SU-DHL-6 (cell line): ENCODE data around the gene PLXNB2.

ENCODE experiments used
- H2AFZ ChIP-seq: fragments of 200-600 bp; sonication (generic); 2 replicates; pipeline ENCODE4 v1.6.1; 2014; ENCODE audit warnings: low read depth, mild to moderate bottlenecking, moderate library complexity, mixed read lengths, antibody characterized with exemption, low read length; ENCODE audit not compliant: severe bottlenecking
- H3F3A ChIP-seq: fragments of 200-600 bp; shearing (Covaris generic); 2 replicates; pipeline ENCODE4 v1.6.0; 2016; ENCODE audit warnings: antibody characterized with exemption, mild to moderate bottlenecking; ENCODE audit not compliant: insufficient read depth
- H3K27ac ChIP-seq: fragments of 200-600 bp; sonication (generic); 2 replicates; pipeline ENCODE4 v1.5.1; 2016; ENCODE audit warnings: low read depth, mild to moderate bottlenecking, low read length, moderate library complexity, mixed read lengths
- H3K27me3 ChIP-seq: fragments of 200-600 bp; sonication (generic), shearing (Covaris generic); 2 replicates; pipeline ENCODE4 v1.6.0; 2014; ENCODE audit warnings: mild to moderate bottlenecking, low read length
- H3K36me3 ChIP-seq: fragments of 200-600 bp; sonication (generic); 2 replicates; pipeline ENCODE4 v1.6.1; 2014; ENCODE audit warnings: mild to moderate bottlenecking, low read length, mixed read lengths
- H3K4me2 ChIP-seq: fragments of 300-600, 200-600 bp; shearing (Covaris generic), sonication (generic); 2 replicates; pipeline ENCODE4 v1.6.0; 2014; ENCODE audit warnings: low read length, low read depth, mild to moderate bottlenecking; ENCODE audit not compliant: poor library complexity, severe bottlenecking
- H3K4me3 ChIP-seq: fragments of 200-600 bp; sonication (generic); 2 replicates; pipeline ENCODE4 v1.5.1; 2014; ENCODE audit warnings: antibody characterized with exemption, low read length, mild to moderate bottlenecking, mixed read lengths; ENCODE audit not compliant: insufficient read depth, poor library complexity, severe bottlenecking
- H3K79me2 ChIP-seq: fragments of 200-600 bp; sonication (generic); 2 replicates; pipeline ENCODE4 v1.6.1; 2014; ENCODE audit warnings: mild to moderate bottlenecking, low read length, moderate library complexity; ENCODE audit not compliant: insufficient read depth
- H3K9ac ChIP-seq: fragments of 200-600 bp; sonication (generic); 2 replicates; pipeline ENCODE4 v1.7.0; 2014; ENCODE audit warnings: mild to moderate bottlenecking, low read length
- H3K9me2 ChIP-seq: fragments of 200-600 bp; sonication (generic); replicated peaks from 2 replicates; pipeline ENCODE4 v1.6.1; 2014; ENCODE audit warnings: low read length; ENCODE audit not compliant: insufficient read depth
- H3K9me3 ChIP-seq: fragments of 200-600 bp; sonication (generic); 2 replicates; pipeline ENCODE4 v1.6.1; 2014; ENCODE audit warnings: low read length, mixed read lengths; ENCODE audit not compliant: insufficient read depth
- H4K20me1 ChIP-seq: fragments of 200-600 bp; sonication (generic); 2 replicates; pipeline ENCODE4 v1.6.1; 2014; ENCODE audit warnings: low read depth, mild to moderate bottlenecking, antibody characterized with exemption, low read length, moderate library complexity, mixed read lengths
- CTCF ChIP-seq: fragments of 200-600 bp; sonication (generic); IDR thresholded peaks from one replicate; pipeline ENCODE4 v1.5.1; 2017; ENCODE audit warnings: antibody characterized with exemption, mild to moderate bottlenecking, low read length, moderate library complexity; ENCODE audit not compliant: insufficient read depth, poor library complexity, severe bottlenecking
- EZH2phosphoT487 ChIP-seq: fragments of 200-600 bp; sonication (generic), shearing (Covaris generic); conservative IDR thresholded peaks from 2 replicates; pipeline ENCODE4 v1.6.1; 2018; ENCODE audit warnings: mild to moderate bottlenecking, antibody characterized with exemption, low read length, moderate library complexity, mixed read lengths

The PLXNB2 gene

GRCh38 chr22:50346470-50346869, 39.0 kb upstream of the PLXNB2 start:
- Histone ChIP-seq H3K4me3 (no peak overlapping the region), H3K36me3 (no peaks in the 10 kb centered on the region), H4K20me1 (peaks cover 4% of the 10 kb centered on the region; the same call in 1 of the 2 replicates), H3K9me3 (no peaks in the 10 kb centered on the region), H3K9me2 (no peaks in the 10 kb centered on the region), H3K27me3 (no peaks in the 10 kb centered on the region), H3F3A (peaks cover 13% of the 10 kb centered on the region), H3K4me2 (no peak overlapping the region), H2AFZ (no peak overlapping the region), H3K9ac (no peak overlapping the region), H3K79me2 (peaks cover 56% of the 10 kb centered on the region), H3K27ac (no peak overlapping the region)
- no peak for TF ChIP-seq EZH2phosphoT487
- TF ChIP-seq CTCF: no peak

- no peaks in the 10 kb centered on the region for H3K27me3 ChIP-seq
- H3K9ac ChIP-seq: peak overlapping the region; percentile 96
- no peaks in the 10 kb centered on the region for H3K9me3 ChIP-seq
- peak overlapping the region; percentile 97 for H3K4me3 ChIP-seq
- peak overlapping the region; percentile 74 for H3K27ac ChIP-seq
- H3K9me2 ChIP-seq: no peaks in the 10 kb centered on the region
- no peaks in the 10 kb centered on the region for H3K36me3 ChIP-seq
- H3K4me2 ChIP-seq: peak overlapping the region; percentile 70
- peaks cover 33% of the 10 kb centered on the region for H3K79me2 ChIP-seq
- TF ChIP-seq EZH2phosphoT487: no peak
- no peak for TF ChIP-seq CTCF
- peaks cover 36% of the 10 kb centered on the region for H3F3A ChIP-seq
- no peak overlapping the region for H2AFZ ChIP-seq
- no peaks in the 10 kb centered on the region; the same call in 1 of the 2 replicates for H4K20me1 ChIP-seq
Measured at GRCh38 chr22:50343541-50343935, 36.1 kb upstream of the PLXNB2 start.

GRCh38 chr22:50342651-50343540, 35.5 kb upstream of the PLXNB2 start, which contains the start of gene PPP6R2:
PPP6R2 (plus strand) TSS chr22:50343327; CDS start chr22:50393909, 50,582 bp downstream.
- peak within 1 kb of the TSS; percentile 23 for H2AFZ ChIP-seq
- H3K27ac ChIP-seq: peak within 1 kb of the TSS; percentile 74
- H3K9me3 ChIP-seq: no peaks in the 10 kb centered on the region
- peak within 1 kb of the TSS; percentile 77 for H3K4me2 ChIP-seq
- no peaks in the 10 kb centered on the region for H3K27me3 ChIP-seq
- H3F3A ChIP-seq: peaks cover 42% of the 10 kb centered on the region
- H3K36me3 ChIP-seq: no peaks in the 10 kb centered on the region
- TF ChIP-seq CTCF: no peak
- no peak for TF ChIP-seq EZH2phosphoT487
- H3K9ac ChIP-seq: peak within 1 kb of the TSS; percentile 96
- H3K9me2 ChIP-seq: no peaks in the 10 kb centered on the region
- peak within 1 kb of the TSS; percentile 97 for H3K4me3 ChIP-seq
- H3K79me2 ChIP-seq: peaks cover 31% of the 10 kb centered on the region
- no peaks in the 10 kb centered on the region; the same call in 1 of the 2 replicates for H4K20me1 ChIP-seq
